B cell (primary cell): ENCODE data around the gene GOLGA1. TPM values are rescaled to one million over a fixed set of nuclear protein-coding genes. Genes with fewer than 3 reads are reported as not detected.

Experiments used
- ATAC-seq: fragments of 200-7000 bp; cut with Tn5 transposase; one replicate; pipeline ENCODE4 v1.10.0; 2021; ENCODE audit warnings: low read depth, mild to moderate bottlenecking, moderate number of reproducible peaks, moderate library complexity
- CTCF ChIA-PET: fragments of 350-600 bp; sonication (Branson Sonifier 250); formaldehyde crosslinking; loops from one replicate; lab custom pipeline; 2021; ENCODE audit warnings: antibody characterized with exemption, inconsistent platforms; lab: Charles Lee
- POLR2A ChIA-PET: fragments of 350-600 bp; sonication (Branson Sonifier 250); formaldehyde crosslinking; loops from one replicate; lab custom pipeline; 2021; ENCODE audit warnings: antibody characterized with exemption; lab: Charles Lee
- DNase-seq: peaks from one replicate; pipeline ENCODE4 v3.0.0; 2013
- H2AFZ ChIP-seq: 2 replicates; pipeline ENCODE4 v1.6.1; 2012; ENCODE audit warnings: mild to moderate bottlenecking, low read depth, low read length; ENCODE audit not compliant: insufficient read depth, poor library complexity, severe bottlenecking
- H3K27ac ChIP-seq, 2 donors: 1 replicate in 1 of 2; 2 replicates in 1 of 2; pipeline ENCODE4 v1.5.1; 2012 to 2013; ENCODE audit warnings: low read length in 2 of 2, mild to moderate bottlenecking in 2 of 2, moderate library complexity in 1 of 2
- H3K27me3 ChIP-seq, 4 experiments: fragments of 200-600 bp in 1 of 4; sonication (generic) in 1 of 4; replicated peaks in 1 of 4; 1 replicate in 2 of 4; 2 replicates in 2 of 4; pipeline versions ENCODE4 v1.6.1 to v1.7.0; 2013 to 2016; ENCODE audit warnings: low read length in 3 of 4, mild to moderate bottlenecking in 2 of 4, mixed read lengths in 1 of 4, moderate library complexity in 1 of 4; ENCODE audit not compliant: insufficient read depth in 4 of 4, control insufficient read depth in 3 of 4; ENCODE audit errors: control extremely low read depth in 1 of 4
- H3K36me3 ChIP-seq, 2 experiments: replicated peaks in 1 of 2; 1 replicate in 1 of 2; 2 replicates in 1 of 2; pipeline versions ENCODE4 v1.6.1 to v1.7.1; 2013; ENCODE audit warnings: low read length in 1 of 2; ENCODE audit not compliant: insufficient read depth in 2 of 2, control insufficient read depth in 1 of 2; ENCODE audit errors: control extremely low read depth in 1 of 2, extremely low read depth in 1 of 2
- H3K4me1 ChIP-seq, 2 donors: fragments of 200-600 bp in 1 of 2; sonication (generic) in 1 of 2; 1 replicate in 1 of 2; 2 replicates in 1 of 2; pipeline versions ENCODE4 v1.5.1 to v1.6.1; 2013 to 2017; ENCODE audit warnings: low read length in 2 of 2; ENCODE audit not compliant: control insufficient read depth in 2 of 2, insufficient read depth in 2 of 2
- H3K4me2 ChIP-seq: replicated peaks from 2 replicates; pipeline ENCODE3; 2012; ENCODE audit warnings: mild to moderate bottlenecking, low read depth, low read length; ENCODE audit not compliant: poor library complexity, severe bottlenecking
- H3K4me3 ChIP-seq, 5 experiments: fragments of 200-600 bp in 1 of 5; sonication (generic) in 1 of 5; 1 replicate in 3 of 5; 2 replicates in 2 of 5; pipeline versions ENCODE4 v1.5.1 to v1.7.0; 2011 to 2016; ENCODE audit warnings: low read length in 4 of 5, mild to moderate bottlenecking in 4 of 5, low read depth in 2 of 5, control low read depth in 1 of 5, moderate library complexity in 1 of 5; ENCODE audit not compliant: insufficient read depth in 1 of 5; ENCODE audit errors: control extremely low read depth in 1 of 5, extremely low read depth in 1 of 5
- H3K79me2 ChIP-seq: fragments of 200-600 bp; sonication (generic); one replicate; pipeline ENCODE4 v1.6.0; 2016; ENCODE audit warnings: low read length; ENCODE audit not compliant: control insufficient read depth, insufficient read depth
- H3K9ac ChIP-seq: fragments of 200-600 bp; sonication (generic); 2 replicates; pipeline ENCODE4 v1.6.1; 2017; ENCODE audit warnings: mild to moderate bottlenecking, low read length, moderate library complexity
- H3K9me3 ChIP-seq, 3 donors: one replicate each; pipeline versions ENCODE4 v1.6.1 to v1.7.1; 2013; ENCODE audit warnings: low read length in 2 of 3; ENCODE audit not compliant: control insufficient read depth in 2 of 3, insufficient read depth in 1 of 3; ENCODE audit errors: control extremely low read depth in 1 of 3
- H4K20me1 ChIP-seq: 2 replicates; pipeline ENCODE4 v1.6.0; 2012; ENCODE audit warnings: mild to moderate bottlenecking, low read length; ENCODE audit not compliant: insufficient read depth, control insufficient read depth, poor library complexity, severe bottlenecking
- H3K27ac Mint-ChIP-seq: one replicate; pipeline ENCODE4 v1.8.0; 2021; ENCODE audit warnings: mixed read lengths
- H3K27me3 Mint-ChIP-seq: one replicate; pipeline ENCODE4 v1.8.0; 2021; ENCODE audit warnings: mixed read lengths
- H3K4me1 Mint-ChIP-seq: one replicate; pipeline ENCODE4 v1.8.0; 2021; ENCODE audit warnings: mixed read lengths
- H3K4me3 Mint-ChIP-seq: one replicate; pipeline ENCODE4 v1.8.0; 2021; ENCODE audit warnings: mixed read lengths
- H3K9me3 Mint-ChIP-seq: one replicate; pipeline ENCODE4 v1.8.0; 2022; ENCODE audit warnings: mixed read lengths; ENCODE audit not compliant: insufficient read depth
- CTCF ChIP-seq: fragments of 200-600 bp; IDR thresholded peaks from one replicate; pipeline ENCODE4 v1.8.0; 2022; ENCODE audit warnings: antibody characterized with exemption, mild to moderate bottlenecking
- EZH2 ChIP-seq: IDR thresholded peaks from 2 replicates; pipeline ENCODE4 v1.6.1; 2012; ENCODE audit warnings: borderline replicate concordance, low read depth, mild to moderate bottlenecking, moderate library complexity, low read length; ENCODE audit not compliant: insufficient read depth, poor library complexity, severe bottlenecking
- WGBS: methylation state at CpG from one replicate; pipeline ENCODE4 v1.1.5; 2013; ENCODE audit warnings: missing lambda C conversion rate; ENCODE audit not compliant: insufficient coverage; 5-methylcytosine and 5-hydroxymethylcytosine counted together
- intact Hi-C: fragments of 100-400 bp; cut with micrococcal nuclease; formaldehyde crosslinking; loops from one replicate; pipeline ENCODE4 v1.10.0; 2022
- polyA plus RNA-seq: library from polyadenylated mRNA; depleted of rRNA; stranded (reverse); fragments of >200 nt; gene quantifications from 2 replicates; pipeline ENCODE4 v1.2.3, GENCODE V29; 2012
- total RNA-seq, 2 donors: library from RNA; stranded (reverse); fragments of 120-200 nt in 1 of 2; gene quantifications; 1 replicate in 1 of 2; 2 replicates in 1 of 2; pipeline versions ENCODE4 v1.2.3 to v1.2.4, GENCODE V29; 2013 to 2022

The GOLGA1 gene
- total and polyA plus RNA-seq, 2 donors (not counting 1 experiment from before 2014, with no cell fraction given) = 13.4 to 26.2 TPM

GRCh38 chr9:124946167-124946566, 5.3 kb upstream of the GOLGA1 start:
- Histone ChIP-seq H3K9ac (no peak overlapping the region), H3K36me3 (no peaks in the 10 kb centered on the region), H3K27me3 (no peaks in the 10 kb centered on the region), H3K4me3 (no peak overlapping the region), H2AFZ (no peak overlapping the region), H3K9me3 (no peaks in the 10 kb centered on the region), H3K79me2 (no peaks in the 10 kb centered on the region), H3K4me2 (no peak overlapping the region), H3K4me1 (peaks cover 22 to 23% of the 10 kb centered on the region in 2 donors), H4K20me1 (no peaks in the 10 kb centered on the region), H3K27ac (no peak overlapping the region)
- no peak overlapping the region for H3K27ac Mint-ChIP-seq
- intact Hi-C loops = loop anchor here (10.0 kb wide), 1 partner anchor 109 kb away; no protein-coding TSS in a partner anchor
- ChIA-PET CTCF (no interaction called here), POLR2A (no interaction called here)
- H3K9me3 Mint-ChIP-seq = no peaks in the 10 kb centered on the region
- H3K27me3 Mint-ChIP-seq = no peaks in the 10 kb centered on the region
- DNase-seq (no peak), ATAC-seq (no peak)
- no peak overlapping the region for H3K4me3 Mint-ChIP-seq
- H3K4me1 Mint-ChIP-seq = peaks cover 18% of the 10 kb centered on the region
- no CpG with 5 or more reads among the region's 1 CpG for WGBS
- no peak for TF ChIP-seq CTCF
- TF ChIP-seq EZH2 = no peak

GRCh38 chr9:124941679-124942561, 1.0 kb upstream of the GOLGA1 start:
- ChIA-PET CTCF (interaction anchor here (0.9 to 1.0 kb wide), 2 partner anchors 9 to 168 kb away, joined by 3 read pairs; no protein-coding TSS in a partner anchor), POLR2A (interaction anchor here (0.5 kb wide), 1 partner anchor 320 kb away, joined by 4 read pairs; the partner anchor contains the start of gene GAPVD1)
- intact Hi-C loops = loop anchor here (1.0 to 10.0 kb wide), 8 partner anchors 73 to 805 kb away; partner anchors contain the start of genes GAPVD1, NR6A1, PBX3 and PPP6C
- peak; percentile 19 for ATAC-seq
- peak; percentile 16 for DNase-seq
- H3K4me1 Mint-ChIP-seq = peaks cover 23% of the 10 kb centered on the region
- H3K9me3 Mint-ChIP-seq = no peaks in the 10 kb centered on the region
- Histone ChIP-seq H3K4me2 (peak overlapping the region; percentile 78), H3K4me3 (peak overlapping the region; percentile 73 to 95 (median 91)), H3K79me2 (peaks cover 21% of the 10 kb centered on the region), H3K9ac (peak overlapping the region; percentile 97), H3K27ac (peak overlapping the region; percentile 98), H4K20me1 (no peaks in the 10 kb centered on the region), H3K36me3 (peaks cover 2 to 3% of the 10 kb centered on the region in 2 experiments), H3K27me3 (no peaks in the 10 kb centered on the region), H3K4me1 (peaks cover 14 to 17% of the 10 kb centered on the region in 2 donors), H2AFZ (peak overlapping the region; percentile 96), H3K9me3 (no peaks in the 10 kb centered on the region)
- WGBS = 33% methylated on average over 18 of the region's 31 CpGs
- H3K27me3 Mint-ChIP-seq = no peaks in the 10 kb centered on the region
- TF ChIP-seq EZH2 (no peak), CTCF (no peak)
- peak overlapping the region; percentile 85 for H3K4me3 Mint-ChIP-seq
- peak overlapping the region; percentile 90 for H3K27ac Mint-ChIP-seq
